ENCODE results near the gene ITLN2.

Gene ITLN2

DNA sequence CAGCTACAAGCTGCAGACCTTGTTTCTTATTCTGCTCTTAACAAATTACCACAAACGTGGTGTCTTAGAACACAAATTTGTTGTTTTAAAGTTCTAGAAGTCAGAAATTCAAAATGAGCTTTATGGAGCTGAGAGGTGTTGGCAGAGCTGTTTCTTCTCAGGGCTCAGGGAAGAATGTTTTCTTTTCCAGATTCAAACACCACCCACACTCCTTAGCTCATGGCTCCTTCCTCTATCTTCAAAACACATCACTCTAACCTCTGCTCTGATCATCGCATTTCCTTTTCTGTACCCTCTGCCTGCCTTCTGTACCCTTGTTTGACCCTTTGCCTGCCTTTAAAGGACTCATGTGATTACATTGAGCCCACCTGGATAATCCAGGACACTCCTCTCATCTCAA lies 42.7 kb downstream of the ITLN2 start:
- Histone ChIP-seq H3K27me3 (ENCODE audit: control insufficient read depth, insufficient read depth, low read length) (no peaks in the 10 kb centered on the region), H3K27ac (no peak overlapping the region), H2AFZ (no peak overlapping the region), H3K9me3 (ENCODE audit: control insufficient read depth, low read length) (no peaks in the 10 kb centered on the region), H3K9ac (no peak overlapping the region), H3K36me3 (ENCODE audit: control insufficient read depth, insufficient read depth, low read length) (no peaks in the 10 kb centered on the region), H3K4me1 (peaks cover 2% of the 10 kb centered on the region), H3K4me3 (ENCODE audit: low read depth, low read length) (no peak overlapping the region), H3K79me2 (no peaks in the 10 kb centered on the region), H3K4me2 (ENCODE audit: low read length) (peak overlapping the region; percentile 3)
- TF ChIP-seq, protein P1, sequence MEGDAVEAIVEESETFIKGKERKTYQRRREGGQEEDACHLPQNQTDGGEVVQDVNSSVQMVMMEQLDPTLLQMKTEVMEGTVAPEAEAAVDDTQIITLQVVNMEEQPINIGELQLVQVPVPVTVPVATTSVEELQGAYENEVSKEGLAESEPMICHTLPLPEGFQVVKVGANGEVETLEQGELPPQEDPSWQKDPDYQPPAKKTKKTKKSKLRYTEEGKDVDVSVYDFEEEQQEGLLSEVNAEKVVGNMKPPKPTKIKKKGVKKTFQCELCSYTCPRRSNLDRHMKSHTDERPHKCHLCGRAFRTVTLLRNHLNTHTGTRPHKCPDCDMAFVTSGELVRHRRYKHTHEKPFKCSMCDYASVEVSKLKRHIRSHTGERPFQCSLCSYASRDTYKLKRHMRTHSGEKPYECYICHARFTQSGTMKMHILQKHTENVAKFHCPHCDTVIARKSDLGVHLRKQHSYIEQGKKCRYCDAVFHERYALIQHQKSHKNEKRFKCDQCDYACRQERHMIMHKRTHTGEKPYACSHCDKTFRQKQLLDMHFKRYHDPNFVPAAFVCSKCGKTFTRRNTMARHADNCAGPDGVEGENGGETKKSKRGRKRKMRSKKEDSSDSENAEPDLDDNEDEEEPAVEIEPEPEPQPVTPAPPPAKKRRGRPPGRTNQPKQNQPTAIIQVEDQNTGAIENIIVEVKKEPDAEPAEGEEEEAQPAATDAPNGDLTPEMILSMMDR (IDR thresholded peaks at IDR 0.05) = no peak

DNA sequence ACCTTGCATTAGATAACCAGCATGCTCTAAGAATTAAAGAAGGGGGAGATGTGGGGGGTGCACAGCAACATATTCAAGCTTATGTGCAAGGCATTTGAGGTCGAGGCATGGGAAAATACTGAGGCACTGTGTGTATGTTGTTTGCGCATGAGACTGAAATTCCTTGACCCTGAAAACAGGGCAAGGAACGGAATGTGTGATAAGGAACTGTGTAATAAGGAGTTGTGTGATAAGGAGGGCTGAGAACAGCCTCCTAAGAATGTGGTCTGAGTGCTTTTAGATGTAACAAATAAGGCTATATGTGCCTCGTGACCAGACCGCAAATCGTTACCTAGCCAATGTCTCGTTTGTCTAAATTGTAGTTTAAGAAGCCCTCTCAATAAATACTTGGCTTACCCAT lies 43.2 kb downstream of the ITLN2 start:
- H3K36me3 ChIP-seq (ENCODE audit: control insufficient read depth, insufficient read depth, low read length) = no peaks in the 10 kb centered on the region
- TF ChIP-seq, protein P1 (IDR thresholded peaks at IDR 0.05) = no peak
- H3K79me2 ChIP-seq = no peaks in the 10 kb centered on the region
- H3K9me3 ChIP-seq (ENCODE audit: control insufficient read depth, low read length) = no peaks in the 10 kb centered on the region
- H3K9ac ChIP-seq = no peak overlapping the region
- H3K4me3 ChIP-seq (ENCODE audit: low read depth, low read length) = no peak overlapping the region
- no peak overlapping the region for H3K27ac ChIP-seq
- peaks cover 2% of the 10 kb centered on the region for H3K4me1 ChIP-seq
- peak overlapping the region; percentile 9 for H3K4me2 ChIP-seq (ENCODE audit: low read length)
- H2AFZ ChIP-seq = no peak overlapping the region
- H3K27me3 ChIP-seq (ENCODE audit: control insufficient read depth, insufficient read depth, low read length) = no peaks in the 10 kb centered on the region

DNA sequence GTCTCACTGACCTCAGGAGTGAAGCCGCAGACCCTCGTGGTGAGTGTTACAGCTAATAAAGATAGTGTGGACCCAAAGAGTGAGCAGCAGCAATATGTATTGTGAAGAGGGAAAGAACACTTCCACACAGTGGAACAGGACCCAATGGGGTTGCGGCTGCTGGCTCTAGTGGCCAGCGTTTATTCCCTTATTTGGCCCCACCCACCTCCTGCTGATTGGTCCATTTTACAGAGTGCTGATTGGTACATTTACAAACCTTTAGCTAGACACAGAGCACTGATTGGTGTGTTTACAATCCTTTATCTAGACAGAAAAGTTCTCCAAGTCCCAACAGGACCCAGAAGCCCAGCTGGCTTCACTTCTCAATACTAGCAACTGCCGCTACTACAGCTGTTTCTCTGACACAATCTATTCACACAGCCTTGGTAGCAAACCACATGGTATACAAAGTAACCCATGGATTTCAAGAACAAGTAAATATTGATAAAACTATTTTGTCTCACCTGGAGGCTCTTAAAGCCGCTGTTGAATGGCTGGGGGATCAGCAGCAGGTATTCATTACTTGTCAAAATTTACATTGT lies 44.3 kb downstream of the ITLN2 start:
- Histone ChIP-seq H3K9me3 (ENCODE audit: control insufficient read depth, low read length) (no peaks in the 10 kb centered on the region), H3K79me2 (no peaks in the 10 kb centered on the region)
- TF ChIP-seq, protein P1 (IDR thresholded peaks at IDR 0.05) = no peak

DNA sequence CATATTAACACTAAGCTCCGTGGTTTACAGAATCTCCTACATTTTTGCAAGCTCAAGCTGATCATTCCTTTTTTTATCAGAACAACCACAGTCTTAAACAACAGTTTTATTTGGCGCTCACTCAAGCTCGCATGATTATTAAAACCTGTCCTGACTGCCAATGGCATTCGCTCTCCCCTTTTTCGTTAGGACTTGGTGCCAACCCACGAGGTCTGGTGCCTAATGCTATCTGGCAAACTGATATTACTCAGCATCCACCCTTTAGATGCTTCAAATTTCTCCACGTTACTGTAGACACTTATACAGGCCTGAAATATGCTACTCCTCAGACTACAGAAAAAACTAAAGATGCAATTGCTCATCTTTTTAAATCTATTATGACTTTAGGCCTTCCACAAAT lies 46.6 kb downstream of the ITLN2 start:
- H3K79me2 ChIP-seq = no peaks in the 10 kb centered on the region
- H2AFZ ChIP-seq = no peak overlapping the region
- H3K4me1 ChIP-seq = peaks cover 2% of the 10 kb centered on the region
- no peak overlapping the region for H3K4me2 ChIP-seq (ENCODE audit: low read length)
- H3K9me3 ChIP-seq (ENCODE audit: control insufficient read depth, low read length) = no peaks in the 10 kb centered on the region
- H3K9ac ChIP-seq = no peak overlapping the region
- H3K4me3 ChIP-seq (ENCODE audit: low read depth, low read length) = no peak overlapping the region
- no peaks in the 10 kb centered on the region for H3K27me3 ChIP-seq (ENCODE audit: control insufficient read depth, insufficient read depth, low read length)
- no peak overlapping the region for H3K27ac ChIP-seq
- no peaks in the 10 kb centered on the region for H3K36me3 ChIP-seq (ENCODE audit: control insufficient read depth, insufficient read depth, low read length)
- TF ChIP-seq, protein P1 (IDR thresholded peaks at IDR 0.05) = no peak

More for the DNA sequence above, 44.3 kb downstream of the ITLN2 start:
- H3K4me2 ChIP-seq (ENCODE audit: low read length) = no peak overlapping the region
- peaks cover 2% of the 10 kb centered on the region for H3K4me1 ChIP-seq
- H2AFZ ChIP-seq = no peak overlapping the region
- no peak overlapping the region for H3K9ac ChIP-seq
- no peak overlapping the region for H3K27ac ChIP-seq
- H3K36me3 ChIP-seq (ENCODE audit: control insufficient read depth, insufficient read depth, low read length) = no peaks in the 10 kb centered on the region
- no peak overlapping the region for H3K4me3 ChIP-seq (ENCODE audit: low read depth, low read length)
- H3K27me3 ChIP-seq (ENCODE audit: control insufficient read depth, insufficient read depth, low read length) = no peaks in the 10 kb centered on the region

DNA sequence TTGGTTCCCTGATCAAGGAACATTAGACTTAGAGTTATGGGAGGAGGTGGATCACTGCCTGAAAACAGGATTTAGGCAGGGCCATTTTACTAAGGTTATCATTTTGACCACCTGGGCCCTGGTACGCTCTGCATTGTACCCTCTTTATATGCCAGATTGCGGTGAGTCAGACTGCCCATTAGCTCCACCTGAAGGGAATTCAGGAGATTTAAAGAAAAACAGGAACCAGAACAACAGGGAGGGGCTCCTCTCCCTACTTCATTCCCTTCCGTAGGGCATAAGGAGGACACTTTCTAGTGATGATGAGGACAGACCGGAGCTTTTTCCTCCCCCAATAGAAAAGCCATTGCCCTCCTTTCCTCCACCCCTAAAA lies 49.0 kb downstream of the ITLN2 start:
- TF ChIP-seq, protein P1 (IDR thresholded peaks at IDR 0.05) = no peak
- no peak overlapping the region for H2AFZ ChIP-seq
- no peak overlapping the region for H3K4me3 ChIP-seq (ENCODE audit: low read depth, low read length)
- H3K79me2 ChIP-seq = no peaks in the 10 kb centered on the region
- no peak overlapping the region for H3K27ac ChIP-seq
- no peak overlapping the region for H3K4me2 ChIP-seq (ENCODE audit: low read length)
- H3K4me1 ChIP-seq = no peaks in the 10 kb centered on the region
- H3K9me3 ChIP-seq (ENCODE audit: control insufficient read depth, low read length) = no peaks in the 10 kb centered on the region
- no peaks in the 10 kb centered on the region for H3K27me3 ChIP-seq (ENCODE audit: control insufficient read depth, insufficient read depth, low read length)
- no peaks in the 10 kb centered on the region for H3K36me3 ChIP-seq (ENCODE audit: control insufficient read depth, insufficient read depth, low read length)
- H3K9ac ChIP-seq = no peak overlapping the region
